HCT116 (cell line): ENCODE results near the gene LRR1.
"Not testable (repeated sequence)": the region's sequence is repeated elsewhere in the genome, so short reads cannot be mapped to it uniquely, and the experiment has no call there.

Experiments used
- CEBPB ChIP-seq: IDR thresholded peaks from 2 replicates; pipeline ENCODE4 v1.6.1; 2012; ENCODE audit warnings: low read depth
- EZH2 ChIP-seq: fragments of 200-600 bp; sonication (generic); IDR thresholded peaks from 2 replicates; pipeline ENCODE4 v1.6.1; 2017; ENCODE audit warnings: antibody characterized with exemption, mixed run types
- EZH2phosphoT487 ChIP-seq: fragments of 200-600 bp; IDR thresholded peaks from 2 replicates; pipeline ENCODE4 v1.6.1; 2018; ENCODE audit warnings: antibody characterized with exemption, borderline replicate concordance
- POLR2A ChIP-seq: IDR thresholded peaks from 2 replicates; pipeline ENCODE4 v1.7.0; 2011; ENCODE audit warnings: borderline replicate concordance; ENCODE audit not compliant: insufficient read depth, insufficient read length; ENCODE audit errors: extremely low read depth
- TF ChIP-seq, protein P1 (sequence below): IDR thresholded peaks from 2 replicates; pipeline ENCODE4 v1.6.1; 2012; ENCODE audit warnings: low read depth
- TF ChIP-seq, protein P2 (sequence below): IDR thresholded peaks from 2 replicates; pipeline ENCODE4 v1.6.1; 2012
- TF ChIP-seq, protein P3 (sequence below), 3 experiments: fragments of 200-600 bp in 1 of 3; sonication (generic) in 1 of 3; IDR thresholded peaks in 2 of 3; conservative IDR thresholded peaks in 1 of 3; 2 replicates each; pipeline ENCODE4 v1.5.1; 2012 to 2017; ENCODE audit warnings: low read depth in 2 of 3, low read length in 2 of 3, antibody characterized with exemption in 1 of 3, borderline replicate concordance in 1 of 3, control low read depth in 1 of 3, mild to moderate bottlenecking in 1 of 3, mixed read lengths in 1 of 3, mixed run types in 1 of 3, moderate library complexity in 1 of 3; ENCODE audit not compliant: insufficient read depth in 1 of 3

DNA sequence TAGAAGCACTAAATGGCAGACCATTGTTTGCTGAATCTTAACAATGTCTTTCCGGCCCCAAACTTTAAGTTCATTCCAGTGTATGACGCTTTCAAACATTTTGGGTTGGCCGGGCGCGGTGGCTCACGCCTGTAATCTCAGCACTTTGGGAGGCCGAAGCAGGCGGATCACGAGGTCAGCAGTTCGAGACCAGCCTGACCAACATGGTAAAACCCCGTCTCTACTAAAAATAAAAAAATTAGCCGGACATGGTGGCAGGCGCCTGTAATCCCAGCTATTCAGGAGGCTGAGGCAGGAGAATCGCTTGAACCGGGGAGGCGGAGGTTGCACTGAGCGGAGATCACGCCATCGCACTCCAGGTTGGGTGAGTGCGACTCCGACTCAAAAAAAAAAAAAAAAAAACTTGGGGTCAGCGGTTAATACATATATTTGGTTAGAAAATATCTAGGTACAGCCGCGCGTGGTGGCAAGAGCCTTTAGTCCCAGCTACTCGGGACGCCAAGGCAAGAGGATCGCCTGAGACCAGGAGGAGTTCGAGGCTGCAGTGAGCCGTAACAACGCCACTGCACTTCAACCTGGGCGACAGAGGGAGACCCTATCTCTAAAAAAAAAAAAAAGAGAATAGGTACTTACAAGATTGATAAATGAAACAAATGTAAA, 13.6 kb upstream of the LRR1 start:
- not testable (repeated sequence) for TF ChIP-seq POLR2A, EZH2, EZH2phosphoT487, CEBPB
- TF ChIP-seq, protein P1, sequence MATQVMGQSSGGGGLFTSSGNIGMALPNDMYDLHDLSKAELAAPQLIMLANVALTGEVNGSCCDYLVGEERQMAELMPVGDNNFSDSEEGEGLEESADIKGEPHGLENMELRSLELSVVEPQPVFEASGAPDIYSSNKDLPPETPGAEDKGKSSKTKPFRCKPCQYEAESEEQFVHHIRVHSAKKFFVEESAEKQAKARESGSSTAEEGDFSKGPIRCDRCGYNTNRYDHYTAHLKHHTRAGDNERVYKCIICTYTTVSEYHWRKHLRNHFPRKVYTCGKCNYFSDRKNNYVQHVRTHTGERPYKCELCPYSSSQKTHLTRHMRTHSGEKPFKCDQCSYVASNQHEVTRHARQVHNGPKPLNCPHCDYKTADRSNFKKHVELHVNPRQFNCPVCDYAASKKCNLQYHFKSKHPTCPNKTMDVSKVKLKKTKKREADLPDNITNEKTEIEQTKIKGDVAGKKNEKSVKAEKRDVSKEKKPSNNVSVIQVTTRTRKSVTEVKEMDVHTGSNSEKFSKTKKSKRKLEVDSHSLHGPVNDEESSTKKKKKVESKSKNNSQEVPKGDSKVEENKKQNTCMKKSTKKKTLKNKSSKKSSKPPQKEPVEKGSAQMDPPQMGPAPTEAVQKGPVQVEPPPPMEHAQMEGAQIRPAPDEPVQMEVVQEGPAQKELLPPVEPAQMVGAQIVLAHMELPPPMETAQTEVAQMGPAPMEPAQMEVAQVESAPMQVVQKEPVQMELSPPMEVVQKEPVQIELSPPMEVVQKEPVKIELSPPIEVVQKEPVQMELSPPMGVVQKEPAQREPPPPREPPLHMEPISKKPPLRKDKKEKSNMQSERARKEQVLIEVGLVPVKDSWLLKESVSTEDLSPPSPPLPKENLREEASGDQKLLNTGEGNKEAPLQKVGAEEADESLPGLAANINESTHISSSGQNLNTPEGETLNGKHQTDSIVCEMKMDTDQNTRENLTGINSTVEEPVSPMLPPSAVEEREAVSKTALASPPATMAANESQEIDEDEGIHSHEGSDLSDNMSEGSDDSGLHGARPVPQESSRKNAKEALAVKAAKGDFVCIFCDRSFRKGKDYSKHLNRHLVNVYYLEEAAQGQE: not testable (repeated sequence)
- TF ChIP-seq, protein P2, sequence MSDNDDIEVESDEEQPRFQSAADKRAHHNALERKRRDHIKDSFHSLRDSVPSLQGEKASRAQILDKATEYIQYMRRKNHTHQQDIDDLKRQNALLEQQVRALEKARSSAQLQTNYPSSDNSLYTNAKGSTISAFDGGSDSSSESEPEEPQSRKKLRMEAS: not testable (repeated sequence)
- TF ChIP-seq, protein P3, sequence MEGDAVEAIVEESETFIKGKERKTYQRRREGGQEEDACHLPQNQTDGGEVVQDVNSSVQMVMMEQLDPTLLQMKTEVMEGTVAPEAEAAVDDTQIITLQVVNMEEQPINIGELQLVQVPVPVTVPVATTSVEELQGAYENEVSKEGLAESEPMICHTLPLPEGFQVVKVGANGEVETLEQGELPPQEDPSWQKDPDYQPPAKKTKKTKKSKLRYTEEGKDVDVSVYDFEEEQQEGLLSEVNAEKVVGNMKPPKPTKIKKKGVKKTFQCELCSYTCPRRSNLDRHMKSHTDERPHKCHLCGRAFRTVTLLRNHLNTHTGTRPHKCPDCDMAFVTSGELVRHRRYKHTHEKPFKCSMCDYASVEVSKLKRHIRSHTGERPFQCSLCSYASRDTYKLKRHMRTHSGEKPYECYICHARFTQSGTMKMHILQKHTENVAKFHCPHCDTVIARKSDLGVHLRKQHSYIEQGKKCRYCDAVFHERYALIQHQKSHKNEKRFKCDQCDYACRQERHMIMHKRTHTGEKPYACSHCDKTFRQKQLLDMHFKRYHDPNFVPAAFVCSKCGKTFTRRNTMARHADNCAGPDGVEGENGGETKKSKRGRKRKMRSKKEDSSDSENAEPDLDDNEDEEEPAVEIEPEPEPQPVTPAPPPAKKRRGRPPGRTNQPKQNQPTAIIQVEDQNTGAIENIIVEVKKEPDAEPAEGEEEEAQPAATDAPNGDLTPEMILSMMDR (IDR thresholded peaks at IDR 0.05 in 2 of 3, conservative IDR thresholded peaks at IDR 0.05 in 1 of 3; ENCODE audit: borderline replicate concordance in 1 of 3, insufficient read depth in 1 of 3, low read depth in 2 of 3, low read length in 2 of 3): not testable (repeated sequence)
